Stimulated activated CD8-positive, alpha-beta memory T cell treated with anti-CD3 and anti-CD28 coated beads, Interleukin-4, amount 100 ng/mL, for 24 hours (primary cell): ENCODE results near the gene TPGS1.
"Not testable (repeated sequence)": the region's sequence is repeated elsewhere in the genome, so short reads cannot be mapped to it uniquely, and the experiment has no call there.

Experiments used
- DNase-seq: peaks from one replicate; pipeline ENCODE4 v3.0.0-alpha.2; 2020; ENCODE audit warnings: low read depth

Gene TPGS1

DNA sequence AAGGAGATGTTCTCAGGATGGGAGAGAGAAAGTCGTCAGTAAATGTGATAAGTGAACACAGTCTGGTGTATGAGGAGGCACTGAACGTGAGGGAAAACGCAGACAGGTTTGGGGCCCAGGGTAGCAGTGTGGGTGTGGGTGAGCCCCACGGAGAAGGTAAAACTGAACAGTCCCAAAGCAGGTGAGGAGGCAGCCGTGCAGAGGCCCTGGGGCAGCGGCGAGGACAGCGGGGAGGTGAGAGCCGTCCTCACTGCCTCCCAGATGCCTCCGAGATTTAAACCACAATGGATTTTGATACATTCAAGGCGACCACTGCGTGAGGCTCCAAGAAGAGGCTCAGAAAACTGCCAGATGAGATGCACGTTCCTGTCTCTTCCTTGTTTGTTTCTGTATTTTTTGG is 31.9 kb upstream of the TPGS1 start:
- no peak for DNase-seq

DNA sequence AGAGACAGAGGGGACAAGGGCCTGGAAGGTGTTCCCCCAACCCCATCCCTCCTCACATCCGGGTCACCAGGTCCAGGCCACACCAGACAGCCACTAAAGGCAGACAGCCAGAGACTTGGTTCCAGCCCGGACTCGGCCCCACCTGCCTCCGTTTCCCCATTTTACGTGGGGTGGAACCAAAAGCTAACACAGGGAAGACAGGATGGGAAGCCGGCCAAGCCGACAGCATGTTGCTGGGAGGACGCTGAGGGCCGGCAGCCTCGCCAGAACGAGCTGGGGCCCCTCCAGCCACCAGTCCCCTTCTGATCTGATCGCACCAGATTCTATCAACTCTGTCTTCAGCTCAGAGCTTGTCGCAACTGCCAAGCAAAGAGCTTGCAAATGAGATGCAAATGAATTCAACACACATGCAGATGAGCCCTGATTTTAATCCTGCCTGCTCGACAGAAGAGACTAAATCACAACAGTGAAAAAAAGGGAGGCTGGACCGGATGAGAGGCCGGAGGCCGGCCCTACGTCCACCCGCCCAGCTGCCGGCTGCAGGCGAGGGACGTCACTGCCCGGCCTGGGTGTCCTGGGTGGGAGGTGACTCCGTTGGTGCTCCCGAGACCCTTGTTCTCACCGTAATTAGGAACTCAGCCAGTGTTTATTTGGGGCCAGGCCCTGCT is 28.9 kb upstream of the TPGS1 start:
- no peak for DNase-seq

DNA sequence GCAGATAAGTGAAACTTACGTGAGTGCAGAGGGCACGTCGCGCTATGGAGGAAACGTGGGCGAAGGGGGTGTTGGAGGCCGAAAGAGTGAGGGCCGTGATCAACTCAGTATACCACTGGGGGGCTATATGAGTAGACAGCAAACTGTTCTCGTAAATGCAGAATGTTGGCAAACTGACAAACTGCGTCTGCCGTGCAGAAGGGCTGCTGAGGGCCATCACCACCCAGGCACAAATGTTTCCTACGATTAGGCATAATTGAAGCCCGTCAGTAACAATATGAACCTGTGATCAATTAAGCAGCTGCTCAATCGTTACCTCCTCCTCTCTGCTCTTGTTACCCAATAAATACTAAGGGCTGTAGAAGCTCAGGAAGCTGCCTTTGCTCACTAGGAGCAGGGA is 28.3 kb upstream of the TPGS1 start:
- DNase-seq, result no peak

DNA sequence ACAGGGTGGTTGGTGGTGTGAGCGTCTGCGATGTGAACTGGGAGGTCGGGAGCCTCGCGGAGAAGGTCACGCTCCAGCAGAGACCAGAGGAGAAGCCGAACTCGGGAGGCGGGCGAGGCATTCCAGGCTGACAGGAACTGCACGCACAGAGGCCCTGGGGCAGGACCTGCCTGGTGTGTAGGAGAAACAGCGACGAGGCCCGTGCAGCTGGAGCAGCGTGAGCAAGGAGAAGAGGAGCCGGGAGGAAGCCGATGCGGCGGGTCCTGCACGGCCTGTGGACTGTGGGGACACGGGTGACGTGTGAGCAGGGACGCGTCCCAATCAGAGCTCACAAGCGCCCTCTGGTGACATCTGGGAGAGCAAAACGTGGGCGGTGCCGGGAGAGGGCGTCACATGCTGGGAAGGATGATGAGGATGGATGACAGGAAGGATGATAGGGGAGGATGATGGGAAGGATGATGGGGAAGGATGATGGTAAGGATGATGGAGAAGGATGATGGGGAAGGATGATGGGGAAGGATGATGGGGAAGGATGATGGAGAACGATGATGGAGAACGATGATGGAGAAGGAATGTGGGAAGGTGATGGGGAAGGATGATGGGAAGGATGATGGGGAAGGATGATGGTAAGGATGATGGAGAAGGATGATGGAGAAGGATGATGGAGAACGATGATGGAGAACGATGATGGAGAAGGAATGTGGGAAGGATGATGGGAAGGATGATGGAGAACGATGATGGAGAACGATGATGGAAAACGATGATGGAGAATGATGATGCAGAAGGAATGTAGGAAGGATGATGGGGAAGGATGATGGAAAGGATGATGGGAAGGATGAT is 27.1 kb upstream of the TPGS1 start:
- DNase-seq, result no peak

DNA sequence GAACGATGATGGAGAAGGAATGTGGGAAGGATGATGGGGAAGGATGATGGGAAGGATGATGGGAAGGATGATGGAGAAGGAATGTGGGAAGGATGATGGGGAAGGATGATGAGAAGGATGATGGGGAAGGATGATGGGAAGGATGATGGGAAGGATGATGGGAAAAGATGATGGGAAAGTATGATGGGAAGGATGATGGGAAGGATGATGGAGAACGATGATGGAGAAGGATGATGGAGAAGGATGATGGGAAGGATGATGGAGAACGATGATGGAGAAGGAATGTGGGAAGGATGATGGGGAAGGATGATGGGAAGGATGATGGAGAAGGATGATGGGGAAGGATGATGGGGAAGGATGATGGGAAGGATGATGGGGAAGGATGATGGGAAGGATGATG is 26.2 kb upstream of the TPGS1 start:
- not testable (repeated sequence) for DNase-seq

DNA sequence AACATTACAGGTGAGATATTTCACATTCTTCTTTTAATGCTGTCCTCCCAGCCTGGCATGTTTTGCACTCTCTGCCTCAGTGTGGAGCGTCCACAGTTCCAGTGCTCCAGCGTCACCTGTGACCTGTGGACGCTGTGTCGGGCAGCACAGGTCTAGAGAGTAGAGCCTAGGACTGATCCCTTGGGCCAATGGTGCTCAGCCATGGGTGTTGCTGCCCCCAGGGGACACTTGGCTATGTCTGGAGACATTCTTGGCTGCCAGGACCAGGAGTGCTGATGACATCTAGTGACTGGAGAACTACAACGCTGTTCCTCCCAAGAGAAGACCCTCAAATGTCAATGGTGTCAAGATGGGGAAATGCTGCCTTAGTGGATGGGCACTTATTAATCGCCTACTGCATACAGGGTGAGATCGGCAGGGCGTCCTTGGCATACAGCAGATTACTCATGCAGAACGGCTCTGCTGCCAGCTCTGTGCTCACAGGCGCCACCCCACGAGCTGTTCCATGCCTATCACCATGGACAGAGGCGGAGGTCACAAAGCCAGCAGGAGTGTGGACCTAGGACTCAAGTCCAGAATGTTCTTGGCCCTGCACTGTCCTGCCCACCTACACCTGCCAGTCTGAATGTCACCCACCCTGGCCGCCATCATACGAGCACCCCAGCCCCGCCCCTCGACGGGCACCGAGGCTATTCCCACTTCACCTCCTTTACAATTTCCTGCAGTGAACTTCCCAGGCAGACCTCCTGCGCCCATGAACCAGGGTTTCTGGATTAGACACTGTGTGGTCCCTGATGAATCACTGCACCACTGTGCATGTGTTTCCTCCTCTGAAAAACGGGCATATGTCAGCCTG is 24.9 kb upstream of the TPGS1 start:
- DNase-seq, result no peak

DNA sequence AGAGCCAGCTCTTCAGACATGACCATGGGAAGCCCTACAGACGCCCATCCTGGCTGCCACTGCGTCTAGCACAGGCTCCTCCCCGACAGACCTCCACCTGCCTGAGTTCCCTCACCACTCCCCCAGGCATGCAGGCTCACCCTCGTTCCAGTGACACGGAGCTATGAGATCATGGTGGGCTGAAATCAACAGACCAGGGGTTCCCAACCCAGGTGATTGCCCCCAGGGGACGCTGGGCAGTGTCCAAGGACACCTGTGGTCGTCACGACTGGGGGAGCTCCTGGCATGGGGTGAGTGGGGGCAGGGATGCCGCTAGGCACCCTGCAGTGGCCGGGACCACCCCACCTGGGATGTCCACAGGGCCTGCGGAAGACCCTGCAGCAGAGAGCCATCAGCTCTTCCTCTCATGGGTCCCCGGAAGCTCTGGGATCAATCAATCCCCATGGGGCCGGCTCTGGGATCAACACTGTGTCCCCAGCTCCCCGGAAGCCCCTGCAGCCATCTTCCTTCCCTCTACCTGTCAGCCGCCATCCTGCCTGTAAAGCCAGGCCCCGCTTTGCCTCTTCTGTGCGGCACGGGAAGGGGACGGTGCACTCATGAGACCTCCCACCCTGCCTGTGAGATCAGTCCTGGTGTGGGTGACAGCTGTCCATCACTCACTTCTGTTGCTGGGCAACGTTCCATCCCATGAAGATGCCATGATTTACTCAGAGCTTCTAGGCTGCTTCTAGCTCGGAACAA is 23.8 kb upstream of the TPGS1 start:
- DNase-seq, result no peak

DNA sequence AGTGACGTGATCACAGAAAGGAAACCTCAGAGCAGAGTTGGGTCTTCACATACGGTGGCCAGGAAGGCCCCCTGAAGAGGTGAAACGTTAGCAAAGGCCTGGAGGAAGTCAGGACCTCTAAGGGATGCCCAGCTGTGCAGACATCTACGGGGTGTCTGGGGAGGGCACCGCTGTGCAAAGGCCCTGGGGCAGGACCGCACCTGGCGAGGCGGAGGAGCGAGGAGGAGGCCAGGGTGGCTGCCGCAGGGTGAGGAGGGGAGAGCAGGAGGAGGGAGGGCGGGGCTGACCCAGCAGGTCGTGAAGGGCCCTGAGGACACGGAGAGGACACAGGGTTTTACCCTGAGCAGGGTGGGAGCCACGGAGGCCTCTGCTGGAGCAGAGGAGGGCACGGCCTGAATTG is 22.8 kb upstream of the TPGS1 start:
- DNase-seq, result no peak

DNA sequence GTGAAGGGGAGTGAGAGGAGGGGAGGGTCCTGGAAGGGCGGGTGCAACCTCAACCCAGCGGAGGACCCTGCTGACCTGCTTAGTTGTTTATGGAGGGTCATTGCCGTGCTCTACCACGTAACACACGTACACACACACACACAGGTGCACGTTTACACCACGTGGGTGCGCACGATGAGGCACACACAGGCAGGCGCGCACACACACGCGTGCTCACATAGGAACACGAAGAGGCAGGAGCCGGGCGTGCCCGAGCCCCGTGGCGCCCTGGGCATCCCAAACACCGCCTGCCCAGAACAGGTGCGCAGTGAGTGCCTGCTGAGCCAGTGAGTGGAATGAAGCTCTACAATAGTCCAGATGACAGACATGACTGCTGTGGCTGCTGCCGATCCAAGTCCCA is 22.2 kb upstream of the TPGS1 start:
- no peak for DNase-seq

DNA sequence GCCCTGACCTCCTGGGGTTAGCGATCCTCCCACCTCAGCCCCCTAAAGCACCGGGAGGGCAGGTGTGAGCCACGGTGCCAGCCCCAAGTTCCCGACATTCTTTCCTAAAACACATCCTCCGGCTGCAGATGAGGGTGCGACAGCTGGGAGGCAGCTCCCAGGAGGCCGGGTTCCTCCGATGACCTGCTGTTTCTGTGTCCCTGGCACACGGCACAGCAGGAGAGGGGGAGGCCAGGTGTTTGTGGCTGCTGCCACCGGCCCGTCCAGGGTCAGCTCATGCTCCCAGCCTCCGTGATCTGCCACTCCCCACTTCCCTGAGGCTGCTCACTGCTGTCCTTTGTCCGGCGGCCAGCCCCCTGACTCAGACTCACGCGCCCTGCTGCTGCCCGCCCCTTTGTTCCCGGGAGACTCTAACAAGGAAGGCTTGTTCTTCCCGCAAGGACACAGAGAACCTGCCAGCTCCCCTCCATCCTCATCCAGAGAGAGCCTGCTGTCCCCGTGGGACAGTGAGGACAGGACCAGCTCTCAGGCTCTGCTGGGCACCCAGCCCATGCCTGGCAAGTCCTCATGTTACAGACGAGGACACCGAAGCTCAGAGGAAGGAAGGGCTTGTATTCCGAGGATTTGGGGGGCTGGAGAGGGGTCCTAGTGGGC is 21.6 kb upstream of the TPGS1 start:
- no peak for DNase-seq

DNA sequence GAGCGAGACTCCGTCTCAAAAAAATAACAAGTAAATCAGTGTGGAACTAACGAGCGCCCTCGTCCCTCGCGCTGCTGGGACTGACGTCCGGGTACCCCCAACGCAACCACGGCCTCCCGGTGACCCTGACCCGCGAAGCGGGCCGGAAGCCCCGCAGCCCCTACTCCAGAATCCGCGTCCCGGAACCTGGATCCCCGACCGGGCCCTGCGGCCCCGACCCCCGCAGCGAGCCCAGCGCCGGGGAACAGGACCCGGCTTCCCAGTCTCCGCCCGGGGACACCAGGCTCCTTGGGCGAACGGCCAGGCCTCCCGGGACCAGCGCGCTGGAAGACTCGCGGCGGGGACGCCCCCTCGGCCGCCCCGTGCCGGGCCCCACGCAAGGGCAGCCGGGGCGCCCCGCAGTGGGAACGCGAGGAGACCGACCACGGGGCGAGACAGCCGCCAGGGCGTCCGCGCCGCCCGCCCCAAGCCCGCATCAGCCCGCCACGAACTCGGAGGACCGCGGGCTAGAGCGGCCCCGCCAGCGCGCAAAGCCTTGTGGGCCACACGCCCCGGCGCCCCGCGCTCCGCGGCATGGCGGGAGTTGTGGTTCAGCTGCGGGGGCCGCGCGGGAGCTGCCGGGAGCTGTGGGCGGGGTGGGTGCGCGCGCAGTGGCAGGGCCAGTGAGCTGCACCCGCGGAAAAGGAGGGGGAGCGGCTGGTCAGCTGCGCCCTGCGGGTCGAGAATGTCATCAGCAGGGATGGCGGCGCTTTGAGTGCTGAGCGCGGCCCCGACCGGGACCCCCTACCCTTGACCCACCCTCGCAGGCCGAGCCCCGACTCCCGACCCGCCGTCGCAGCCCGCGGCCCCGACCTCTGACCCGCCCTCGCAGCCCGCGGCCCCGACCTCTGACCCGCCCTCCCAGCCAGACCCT is 18.5 kb upstream of the TPGS1 start:
- peak; percentile 91 for DNase-seq

DNA sequence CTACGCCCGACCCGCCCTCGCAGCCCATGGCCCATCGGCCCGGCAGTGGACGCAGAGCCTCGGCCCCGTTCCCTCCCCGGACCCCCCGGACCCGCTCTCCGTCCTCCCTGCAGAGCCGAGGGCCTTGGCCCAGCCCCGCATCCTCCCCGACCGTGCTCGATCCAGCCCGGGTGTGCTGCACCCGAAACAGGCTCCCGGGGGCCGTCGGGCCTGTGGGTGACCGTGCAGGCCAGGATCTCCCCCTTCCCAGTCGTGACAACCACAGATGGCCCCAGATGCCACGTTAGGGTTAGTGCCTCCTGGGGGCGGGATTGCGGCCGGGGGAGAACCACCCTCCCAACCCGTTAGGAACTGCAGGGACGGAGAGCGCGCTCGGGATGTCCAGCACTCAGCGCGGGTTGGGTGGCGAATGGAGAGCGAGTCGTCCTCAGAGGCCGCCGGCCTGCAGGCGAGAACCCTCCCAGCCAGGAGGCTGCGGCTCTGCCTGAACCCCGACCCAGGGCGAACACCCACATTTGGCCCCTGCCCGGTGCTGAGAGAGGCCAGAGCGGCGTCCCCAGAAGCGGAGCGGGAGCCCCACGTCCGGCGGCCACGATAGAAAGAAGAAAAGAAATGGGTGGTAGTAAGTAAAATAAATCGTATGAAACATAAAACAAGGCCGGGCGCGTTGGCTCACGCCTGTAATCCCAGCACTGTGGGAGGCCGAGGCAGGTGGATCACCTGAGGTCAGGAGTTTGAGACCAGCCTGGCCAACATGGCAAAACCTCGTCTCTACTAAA is 17.7 kb upstream of the TPGS1 start:
- no peak for DNase-seq

DNA sequence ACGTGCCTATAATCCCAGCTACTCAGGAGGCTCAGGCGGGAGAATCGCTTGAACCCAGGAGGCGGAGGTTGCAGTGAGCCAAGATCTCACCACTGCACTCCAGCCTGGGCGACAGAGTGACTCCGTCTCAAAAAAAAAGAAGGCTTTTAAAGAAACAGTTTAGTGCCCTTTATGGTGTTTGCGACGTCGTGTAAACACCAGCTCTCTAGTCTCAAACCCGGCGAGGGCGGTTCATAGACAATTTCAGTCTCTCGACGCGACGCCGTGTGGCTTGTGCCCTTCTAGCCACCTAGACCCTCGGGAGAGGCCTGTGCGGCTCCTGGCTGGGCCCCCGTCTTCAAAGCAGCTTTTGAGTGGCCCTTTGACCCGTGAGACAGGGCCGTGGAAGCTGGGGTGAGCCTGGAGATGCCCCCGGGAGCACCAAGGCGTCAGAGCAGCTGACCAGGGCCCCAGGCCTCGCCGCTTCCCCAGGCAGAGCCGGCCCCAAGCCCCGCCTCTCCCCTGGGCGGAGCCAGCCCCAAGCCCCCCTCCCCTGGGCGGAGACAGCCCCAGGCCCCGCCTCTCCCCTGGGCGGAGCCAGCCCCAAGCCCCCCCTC is 16.1 kb upstream of the TPGS1 start:
- no peak for DNase-seq

DNA sequence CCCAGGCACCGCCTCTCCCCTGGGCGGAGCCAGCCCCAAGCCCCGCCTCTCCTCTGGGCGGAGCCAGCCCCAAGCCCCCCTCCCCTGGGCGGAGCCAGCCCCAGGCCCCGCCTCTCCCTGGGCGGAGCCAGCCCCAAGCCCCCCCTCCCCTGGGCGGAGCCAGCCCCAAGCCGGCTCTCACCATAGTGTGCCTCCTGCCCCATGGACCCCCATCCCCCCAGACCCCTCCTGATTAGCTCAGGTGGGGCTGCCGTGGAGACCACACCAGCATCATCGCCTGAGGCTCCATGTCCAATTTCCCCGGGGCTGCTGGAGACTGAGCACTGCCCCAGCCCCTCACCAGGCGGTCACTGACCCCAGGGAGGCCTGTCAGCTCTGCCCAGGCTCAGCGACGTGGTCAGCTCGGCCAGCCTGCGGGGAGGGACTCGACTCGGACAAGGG is 15.2 kb upstream of the TPGS1 start:
- DNase-seq, result no peak

DNA sequence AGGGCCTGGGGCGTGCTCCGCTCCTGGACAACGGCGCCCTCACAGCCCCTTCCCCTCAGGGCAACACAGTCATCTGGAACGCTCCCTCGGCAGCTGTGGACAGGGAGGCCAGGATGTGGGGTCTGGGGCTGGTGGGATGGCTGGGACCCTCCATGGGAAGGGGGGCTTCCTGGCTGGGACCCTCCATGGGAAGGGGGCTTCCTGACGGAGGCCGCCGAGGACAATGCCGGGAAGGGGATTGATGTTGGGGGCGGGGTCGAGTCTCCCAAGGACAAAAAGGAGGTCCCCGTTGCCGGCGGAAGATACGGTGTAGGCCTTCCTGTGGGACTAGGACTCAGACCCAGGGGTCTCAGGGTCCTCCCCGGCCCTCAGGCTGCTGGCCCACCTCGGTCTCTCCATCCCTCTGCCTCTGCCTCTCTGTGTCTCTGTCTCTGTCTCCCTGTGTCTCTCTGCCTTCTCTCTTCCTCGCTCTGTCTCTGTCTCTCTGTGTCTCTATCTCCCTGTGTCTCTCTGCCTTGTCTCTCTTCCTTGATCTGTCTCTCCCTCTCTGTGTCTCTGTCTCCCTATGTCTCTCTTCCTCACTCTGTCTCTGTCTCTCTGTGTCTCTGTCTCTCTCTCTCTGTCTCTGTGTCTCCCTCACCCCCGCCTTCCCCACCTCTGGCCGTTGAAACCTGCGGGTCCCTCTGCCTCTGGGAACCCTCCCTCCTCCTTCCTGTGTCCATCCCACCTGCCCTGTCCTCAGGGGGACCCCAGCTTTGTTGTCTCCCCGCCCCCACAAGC is 13.7 kb upstream of the TPGS1 start:
- DNase-seq, result no peak

DNA sequence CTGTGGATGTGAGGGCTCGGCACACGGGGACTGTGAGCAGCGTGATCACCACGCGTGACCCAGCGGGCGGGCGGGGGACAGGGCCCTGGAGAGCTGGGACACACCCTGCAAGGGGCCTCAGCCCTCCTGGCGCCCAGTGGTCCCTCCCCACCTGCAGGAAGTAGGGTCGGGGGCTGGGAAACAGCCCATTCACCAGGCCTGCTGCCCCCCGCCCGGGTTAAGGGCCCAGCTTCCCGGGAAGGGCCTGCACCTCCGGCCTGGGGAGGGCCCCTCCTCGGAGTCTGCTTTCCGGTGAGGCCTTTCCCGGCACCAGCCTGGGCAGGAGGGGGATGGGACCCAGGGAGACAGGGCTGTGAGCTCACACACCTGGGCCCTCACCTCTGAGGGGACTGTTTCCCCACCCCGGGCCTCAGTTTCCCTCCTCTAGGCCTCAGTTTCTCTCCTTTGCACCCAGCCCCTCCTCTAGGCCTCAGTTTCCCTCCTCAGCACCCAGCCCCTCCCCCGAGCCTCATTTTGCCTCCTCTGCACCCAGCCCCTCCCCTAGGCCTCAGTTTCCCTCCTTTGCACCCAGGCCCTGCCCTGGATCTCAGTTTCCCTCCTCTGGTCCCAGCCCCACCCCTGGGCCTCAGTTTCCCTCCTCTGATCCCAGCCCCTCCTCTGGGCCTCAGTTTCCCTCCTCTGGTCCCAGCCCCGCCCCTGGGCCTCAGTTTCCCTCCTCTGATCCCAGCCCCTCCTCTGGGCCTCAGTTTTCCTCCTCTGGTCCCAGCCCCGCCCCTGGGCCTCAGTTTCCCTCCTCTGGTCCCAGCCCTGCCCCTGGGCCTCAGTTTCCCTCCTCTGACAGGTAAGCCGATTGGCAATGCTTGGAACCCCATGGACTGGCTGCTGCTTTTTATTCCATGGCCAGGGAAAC is 12.9 kb upstream of the TPGS1 start:
- DNase-seq, result no peak

DNA sequence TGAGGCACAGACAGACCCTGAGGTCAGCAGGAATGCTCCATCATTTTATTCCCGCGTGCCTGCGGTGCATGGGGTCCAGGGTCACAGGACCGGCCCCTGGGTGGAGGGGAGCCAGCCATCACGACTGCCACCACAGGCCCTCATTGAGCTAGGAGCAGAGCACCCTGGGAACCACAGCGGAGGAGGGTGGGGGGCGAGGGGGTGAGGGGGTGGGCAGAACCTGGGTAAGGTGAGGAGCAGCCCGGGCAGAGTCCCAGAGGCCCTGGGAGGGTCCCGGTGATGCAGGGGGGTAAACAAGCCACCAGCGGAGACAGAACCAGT is 12.3 kb upstream of the TPGS1 start:
- DNase-seq, result no peak
